Neural cell (in vitro differentiated cells): ENCODE data around the gene SEC23IP. TPM values are rescaled to one million over a fixed set of nuclear protein-coding genes. Genes with fewer than 3 reads are reported as not detected.

Source experiments
- H2AFZ ChIP-seq: fragments of 200-600, 300-800 bp; sonication (generic), shearing (Covaris generic); 2 replicates; pipeline ENCODE4 v1.6.0; 2014; ENCODE audit warnings: low read depth, mild to moderate bottlenecking, antibody characterized with exemption, low read length, moderate library complexity
- H3F3A ChIP-seq: fragments of 200-600 bp; shearing (Covaris generic); 2 replicates; pipeline ENCODE4 v1.6.1; 2016; ENCODE audit warnings: mild to moderate bottlenecking, moderate library complexity, mixed read lengths, antibody characterized with exemption, low read length; ENCODE audit not compliant: insufficient read depth, poor library complexity, severe bottlenecking
- H3K27ac ChIP-seq: fragments of 200-600, 300-800 bp; sonication (generic), shearing (Covaris generic); 2 replicates; pipeline ENCODE4 v1.5.1; 2014; ENCODE audit warnings: mild to moderate bottlenecking, low read length, moderate library complexity
- H3K27me3 ChIP-seq: fragments of 300-800, 200-600 bp; sonication (generic), shearing (Covaris generic); 2 replicates; pipeline ENCODE4 v1.6.0; 2014; ENCODE audit warnings: mild to moderate bottlenecking, low read depth, low read length, moderate library complexity; ENCODE audit not compliant: insufficient read depth
- H3K36me3 ChIP-seq: fragments of 300-800, 200-600 bp; sonication (generic), shearing (Covaris generic); 2 replicates; pipeline ENCODE4 v1.5.1; 2014; ENCODE audit warnings: mild to moderate bottlenecking, antibody characterized with exemption, low read length, moderate library complexity; ENCODE audit not compliant: insufficient read depth
- H3K4me2 ChIP-seq: fragments of 300-800, 200-600 bp; sonication (generic), shearing (Covaris generic); 2 replicates; pipeline ENCODE4 v1.6.0; 2014; ENCODE audit warnings: mild to moderate bottlenecking, low read length
- H3K4me3 ChIP-seq: fragments of 300-800, 200-600 bp; sonication (generic), shearing (Covaris generic); 2 replicates; pipeline ENCODE4 v1.5.1; 2014; ENCODE audit warnings: mild to moderate bottlenecking, low read length, moderate library complexity
- H3K79me2 ChIP-seq: fragments of 200-600 bp; shearing (Covaris generic); replicated peaks from 2 replicates; pipeline ENCODE4 v1.6.0; 2014; ENCODE audit warnings: mild to moderate bottlenecking, low read length, moderate library complexity; ENCODE audit not compliant: insufficient read depth
- H3K9ac ChIP-seq: fragments of 300-800, 200-600 bp; sonication (generic), shearing (Covaris generic); 2 replicates; pipeline ENCODE4 v1.6.1; 2016; ENCODE audit warnings: mild to moderate bottlenecking, low read length, mixed read lengths
- H3K9me2 ChIP-seq: fragments of 200-600 bp; shearing (Covaris generic); 2 replicates; pipeline ENCODE4 v1.6.1; 2016; ENCODE audit warnings: mild to moderate bottlenecking, low read length, mixed read lengths; ENCODE audit not compliant: insufficient read depth
- H3K9me3 ChIP-seq: fragments of 200-600, 300-800 bp; sonication (generic), shearing (Covaris generic); 2 replicates; pipeline ENCODE4 v1.6.1; 2016; ENCODE audit warnings: mild to moderate bottlenecking, mixed run types, low read length, moderate library complexity, mixed read lengths
- H4K20me1 ChIP-seq: fragments of 200-600 bp; shearing (Covaris generic); 2 replicates; pipeline ENCODE4 v1.6.1; 2016; ENCODE audit warnings: mild to moderate bottlenecking, mixed run types; ENCODE audit not compliant: insufficient read depth
- EP300 ChIP-seq: fragments of 450-650 bp; conservative IDR thresholded peaks from 2 replicates; pipeline ENCODE4 v1.6.1; 2014; ENCODE audit warnings: antibody characterized with exemption, mild to moderate bottlenecking, moderate library complexity; ENCODE audit not compliant: poor library complexity, severe bottlenecking
- MXI1 ChIP-seq: fragments of 450-650 bp; conservative IDR thresholded peaks from 2 replicates; pipeline ENCODE4 v1.6.1; 2014; ENCODE audit warnings: antibody characterized with exemption, mild to moderate bottlenecking; ENCODE audit not compliant: poor library complexity, severe bottlenecking
- POLR2AphosphoS5 ChIP-seq: IDR thresholded peaks from 2 replicates; pipeline ENCODE4 v1.6.1; 2012
- SMC3 ChIP-seq: fragments of 450-650 bp; conservative IDR thresholded peaks from 2 replicates; pipeline ENCODE4 v1.6.1; 2014; ENCODE audit warnings: antibody characterized with exemption, mild to moderate bottlenecking, moderate library complexity; ENCODE audit not compliant: poor library complexity
- polyA plus RNA-seq: library from polyadenylated mRNA; depleted of rRNA; stranded (reverse); fragments of >200 nt; gene quantifications from 2 replicates; pipeline ENCODE4 v1.2.3, GENCODE V29; 2014
- TF ChIP-seq, protein P1 (sequence below): IDR thresholded peaks from 2 replicates; pipeline ENCODE4 v1.6.1; 2012; ENCODE audit warnings: borderline replicate concordance
- TF ChIP-seq, protein P2 (sequence below): fragments of 450-650 bp; IDR thresholded peaks from 2 replicates; pipeline ENCODE4 v1.5.1; 2014; ENCODE audit warnings: antibody characterized with exemption, mild to moderate bottlenecking, moderate library complexity; ENCODE audit not compliant: poor library complexity, severe bottlenecking

SEC23IP gene
- polyA plus RNA-seq, 1 donor from 2014 or later, result 13.8 TPM

DNA sequence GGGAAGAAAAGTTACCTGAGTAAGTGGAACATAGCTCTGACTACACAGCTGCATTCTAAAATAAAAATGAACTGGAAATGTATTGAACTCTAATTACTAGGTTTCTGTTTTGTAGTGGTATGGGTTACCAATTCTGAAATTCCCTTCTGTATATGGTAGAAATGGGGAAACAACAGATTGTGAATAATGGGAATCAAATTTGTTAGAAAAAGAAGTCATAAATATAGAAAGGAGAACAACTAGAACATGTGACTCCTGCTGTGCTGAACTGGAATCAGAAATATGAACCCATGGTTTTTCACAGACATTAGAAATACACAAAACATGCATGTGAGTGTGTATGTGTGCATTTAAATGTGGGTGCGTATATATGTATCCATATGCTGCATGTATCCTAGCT is 46.9 kb upstream of the SEC23IP start (continued):
- TF ChIP-seq EP300, result no peak

DNA sequence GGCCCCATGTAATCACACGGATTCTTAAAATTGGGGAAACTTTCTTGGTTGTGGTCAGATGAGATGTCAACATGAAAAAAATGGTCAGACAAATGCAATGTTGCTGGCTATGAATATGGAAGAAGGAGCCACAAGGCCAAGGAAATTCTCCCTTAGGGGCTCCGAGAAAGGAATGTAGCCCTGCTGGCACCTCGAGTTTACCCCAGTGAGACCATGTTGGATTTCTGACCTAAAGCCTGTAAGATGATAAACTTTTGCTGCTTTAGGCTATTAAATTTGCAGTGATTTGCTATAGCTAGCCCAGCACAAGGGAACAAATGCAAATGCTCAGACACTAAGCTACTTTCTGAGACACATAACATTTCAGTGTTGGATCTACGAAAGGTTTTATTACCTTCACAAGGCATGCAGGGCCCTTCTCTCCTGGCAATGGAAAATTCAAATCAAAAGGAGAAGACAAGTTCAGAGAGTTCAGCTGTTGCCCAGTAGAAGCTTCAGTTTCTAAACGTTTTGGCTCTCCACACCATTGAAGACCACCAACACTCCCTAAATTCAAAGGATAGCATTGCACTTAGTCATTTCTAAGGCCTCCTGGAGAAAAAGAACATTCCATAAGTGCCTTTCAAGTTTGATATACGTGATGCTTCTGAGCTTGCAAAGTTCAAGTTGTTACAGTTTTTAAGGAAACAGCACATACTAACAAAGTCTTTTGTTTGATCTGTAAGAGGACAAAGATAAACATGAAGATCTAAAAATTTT is 43.3 kb upstream of the SEC23IP start:
- H3K9me2 ChIP-seq, result no peaks in the 10 kb centered on the region
- H3K27ac ChIP-seq, result no peak overlapping the region
- H3K9me3 ChIP-seq, result no peaks in the 10 kb centered on the region
- peaks cover 7% of the 10 kb centered on the region for H3K36me3 ChIP-seq
- no peaks in the 10 kb centered on the region for H4K20me1 ChIP-seq
- no peak overlapping the region for H2AFZ ChIP-seq
- H3K9ac ChIP-seq, result no peak overlapping the region
- no peaks in the 10 kb centered on the region for H3K27me3 ChIP-seq
- H3K4me3 ChIP-seq, result no peak overlapping the region
- no peaks in the 10 kb centered on the region for H3K79me2 ChIP-seq
- H3F3A ChIP-seq, result no peaks in the 10 kb centered on the region
- no peak overlapping the region for H3K4me2 ChIP-seq
- TF ChIP-seq, protein P1, sequence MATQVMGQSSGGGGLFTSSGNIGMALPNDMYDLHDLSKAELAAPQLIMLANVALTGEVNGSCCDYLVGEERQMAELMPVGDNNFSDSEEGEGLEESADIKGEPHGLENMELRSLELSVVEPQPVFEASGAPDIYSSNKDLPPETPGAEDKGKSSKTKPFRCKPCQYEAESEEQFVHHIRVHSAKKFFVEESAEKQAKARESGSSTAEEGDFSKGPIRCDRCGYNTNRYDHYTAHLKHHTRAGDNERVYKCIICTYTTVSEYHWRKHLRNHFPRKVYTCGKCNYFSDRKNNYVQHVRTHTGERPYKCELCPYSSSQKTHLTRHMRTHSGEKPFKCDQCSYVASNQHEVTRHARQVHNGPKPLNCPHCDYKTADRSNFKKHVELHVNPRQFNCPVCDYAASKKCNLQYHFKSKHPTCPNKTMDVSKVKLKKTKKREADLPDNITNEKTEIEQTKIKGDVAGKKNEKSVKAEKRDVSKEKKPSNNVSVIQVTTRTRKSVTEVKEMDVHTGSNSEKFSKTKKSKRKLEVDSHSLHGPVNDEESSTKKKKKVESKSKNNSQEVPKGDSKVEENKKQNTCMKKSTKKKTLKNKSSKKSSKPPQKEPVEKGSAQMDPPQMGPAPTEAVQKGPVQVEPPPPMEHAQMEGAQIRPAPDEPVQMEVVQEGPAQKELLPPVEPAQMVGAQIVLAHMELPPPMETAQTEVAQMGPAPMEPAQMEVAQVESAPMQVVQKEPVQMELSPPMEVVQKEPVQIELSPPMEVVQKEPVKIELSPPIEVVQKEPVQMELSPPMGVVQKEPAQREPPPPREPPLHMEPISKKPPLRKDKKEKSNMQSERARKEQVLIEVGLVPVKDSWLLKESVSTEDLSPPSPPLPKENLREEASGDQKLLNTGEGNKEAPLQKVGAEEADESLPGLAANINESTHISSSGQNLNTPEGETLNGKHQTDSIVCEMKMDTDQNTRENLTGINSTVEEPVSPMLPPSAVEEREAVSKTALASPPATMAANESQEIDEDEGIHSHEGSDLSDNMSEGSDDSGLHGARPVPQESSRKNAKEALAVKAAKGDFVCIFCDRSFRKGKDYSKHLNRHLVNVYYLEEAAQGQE, result no peak
- TF ChIP-seq MXI1 (no peak), EP300 (no peak), POLR2AphosphoS5 (no peak), SMC3 (no peak)
- TF ChIP-seq, protein P2, sequence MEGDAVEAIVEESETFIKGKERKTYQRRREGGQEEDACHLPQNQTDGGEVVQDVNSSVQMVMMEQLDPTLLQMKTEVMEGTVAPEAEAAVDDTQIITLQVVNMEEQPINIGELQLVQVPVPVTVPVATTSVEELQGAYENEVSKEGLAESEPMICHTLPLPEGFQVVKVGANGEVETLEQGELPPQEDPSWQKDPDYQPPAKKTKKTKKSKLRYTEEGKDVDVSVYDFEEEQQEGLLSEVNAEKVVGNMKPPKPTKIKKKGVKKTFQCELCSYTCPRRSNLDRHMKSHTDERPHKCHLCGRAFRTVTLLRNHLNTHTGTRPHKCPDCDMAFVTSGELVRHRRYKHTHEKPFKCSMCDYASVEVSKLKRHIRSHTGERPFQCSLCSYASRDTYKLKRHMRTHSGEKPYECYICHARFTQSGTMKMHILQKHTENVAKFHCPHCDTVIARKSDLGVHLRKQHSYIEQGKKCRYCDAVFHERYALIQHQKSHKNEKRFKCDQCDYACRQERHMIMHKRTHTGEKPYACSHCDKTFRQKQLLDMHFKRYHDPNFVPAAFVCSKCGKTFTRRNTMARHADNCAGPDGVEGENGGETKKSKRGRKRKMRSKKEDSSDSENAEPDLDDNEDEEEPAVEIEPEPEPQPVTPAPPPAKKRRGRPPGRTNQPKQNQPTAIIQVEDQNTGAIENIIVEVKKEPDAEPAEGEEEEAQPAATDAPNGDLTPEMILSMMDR, result no peak

DNA sequence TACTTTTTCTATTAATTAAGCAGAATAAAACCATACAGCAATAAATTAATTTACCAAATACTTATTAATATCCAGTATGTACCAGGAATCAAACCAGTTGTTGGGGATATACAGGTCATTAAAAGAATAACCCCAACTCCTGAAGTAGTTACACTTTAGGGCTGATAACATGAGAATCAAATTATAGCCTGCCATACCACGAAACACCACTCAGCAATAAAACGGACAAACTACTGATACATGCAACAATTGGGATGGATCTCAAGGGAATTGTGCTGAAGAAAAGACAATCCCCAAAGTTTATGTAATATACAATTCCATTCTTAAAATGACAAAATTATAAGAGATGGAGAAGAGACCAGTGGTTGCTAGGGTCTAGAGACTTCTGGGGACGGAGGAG is 42.6 kb upstream of the SEC23IP start:
- peaks cover 7% of the 10 kb centered on the region for H3K36me3 ChIP-seq
- H3K9me2 ChIP-seq, result no peaks in the 10 kb centered on the region
- H3K4me3 ChIP-seq, result no peak overlapping the region
- TF ChIP-seq, protein P2, result no peak
- no peak for TF ChIP-seq POLR2AphosphoS5
- H3K79me2 ChIP-seq, result no peaks in the 10 kb centered on the region
- H3K27ac ChIP-seq, result no peak overlapping the region
- no peaks in the 10 kb centered on the region for H3K9me3 ChIP-seq
- H4K20me1 ChIP-seq, result no peaks in the 10 kb centered on the region
- no peaks in the 10 kb centered on the region for H3F3A ChIP-seq
- H3K4me2 ChIP-seq, result no peak overlapping the region
- no peaks in the 10 kb centered on the region for H3K27me3 ChIP-seq
- no peak overlapping the region for H3K9ac ChIP-seq
- no peak overlapping the region for H2AFZ ChIP-seq
